ENCODE measurements around the gene RC3H2. TPM values are rescaled to one million over a fixed set of nuclear protein-coding genes. Genes with fewer than 3 reads are reported as not detected.
A peak's percentile ranks its signal among the peaks of the same experiment; 100 is the strongest.

The RC3H2 gene
- total and polyA plus RNA-seq, 11 donors = 11.7 to 52.2 (median 44.3) TPM

DNA sequence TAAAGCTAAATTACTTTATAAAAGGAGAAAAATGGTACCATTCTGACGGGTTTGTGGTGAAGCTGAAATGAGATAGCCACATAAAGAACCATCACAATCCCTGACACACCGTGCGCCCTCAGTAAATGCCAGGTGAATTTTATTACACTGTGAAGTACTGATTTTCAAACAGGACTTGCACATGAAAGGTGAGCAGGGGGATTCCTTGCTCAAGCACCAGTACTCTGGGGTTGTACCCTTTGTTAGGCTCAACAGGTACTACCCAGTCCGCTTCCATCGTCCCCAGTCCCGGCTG lies 35.2 kb upstream of the RC3H2 start:
- Histone ChIP-seq H3K4me3 (peak overlapping the region in 9 of 12 donors; percentile 36 to 99 (median 86)), H3K9me3 (no peaks in the 10 kb centered on the region), H3K4me1 (peaks cover 0 to 36% (median 26%) of the 10 kb centered on the region in 12 donors), H3K27ac (peak overlapping the region in 11 of 12 donors; percentile 46 to 95 (median 80)), H3K36me3 (peaks cover 0 to 45% (median 24%) of the 10 kb centered on the region in 9 donors), H3K27me3 (no peaks in the 10 kb centered on the region)
- TF ChIP-seq, protein P1, sequence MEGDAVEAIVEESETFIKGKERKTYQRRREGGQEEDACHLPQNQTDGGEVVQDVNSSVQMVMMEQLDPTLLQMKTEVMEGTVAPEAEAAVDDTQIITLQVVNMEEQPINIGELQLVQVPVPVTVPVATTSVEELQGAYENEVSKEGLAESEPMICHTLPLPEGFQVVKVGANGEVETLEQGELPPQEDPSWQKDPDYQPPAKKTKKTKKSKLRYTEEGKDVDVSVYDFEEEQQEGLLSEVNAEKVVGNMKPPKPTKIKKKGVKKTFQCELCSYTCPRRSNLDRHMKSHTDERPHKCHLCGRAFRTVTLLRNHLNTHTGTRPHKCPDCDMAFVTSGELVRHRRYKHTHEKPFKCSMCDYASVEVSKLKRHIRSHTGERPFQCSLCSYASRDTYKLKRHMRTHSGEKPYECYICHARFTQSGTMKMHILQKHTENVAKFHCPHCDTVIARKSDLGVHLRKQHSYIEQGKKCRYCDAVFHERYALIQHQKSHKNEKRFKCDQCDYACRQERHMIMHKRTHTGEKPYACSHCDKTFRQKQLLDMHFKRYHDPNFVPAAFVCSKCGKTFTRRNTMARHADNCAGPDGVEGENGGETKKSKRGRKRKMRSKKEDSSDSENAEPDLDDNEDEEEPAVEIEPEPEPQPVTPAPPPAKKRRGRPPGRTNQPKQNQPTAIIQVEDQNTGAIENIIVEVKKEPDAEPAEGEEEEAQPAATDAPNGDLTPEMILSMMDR (IDR thresholded peaks at IDR 0.05) = no peak
- TF ChIP-seq POLR2A (IDR thresholded peaks at IDR 0.05) = no peak
- DNase-seq = no peak
- no peak for ATAC-seq
- 32 to 33% (median 32%) methylated on average over 6 of the region's 6 CpGs for WGBS, 4 donors
- intact Hi-C loops (cut with DNase I) = loop anchor here in 3 of 10 donors (2.0 to 5.0 kb wide), 5 partner anchors 33 to 52 kb away; partner anchors contain the start of gene RC3H2 (in 2 of the 3)

DNA sequence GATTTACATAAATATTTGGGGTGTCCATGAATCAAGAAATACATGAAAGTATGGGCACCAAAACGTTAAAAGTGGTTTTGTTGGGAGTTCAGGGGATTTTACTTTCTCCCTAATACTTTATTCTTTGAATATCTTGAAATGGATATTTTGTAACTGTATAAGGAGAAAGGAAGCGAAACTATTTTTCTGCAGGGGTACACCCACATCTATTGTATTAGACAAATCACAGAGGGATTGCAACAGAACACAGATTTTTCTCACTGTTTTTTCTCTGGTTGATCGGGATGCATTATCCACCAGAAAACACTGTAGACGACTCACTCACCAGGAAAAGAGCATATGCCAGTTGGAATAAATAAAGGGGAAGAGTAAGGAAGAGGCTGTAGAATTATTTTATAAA lies 34.4 kb upstream of the RC3H2 start:
- TF ChIP-seq, protein P1 (IDR thresholded peaks at IDR 0.05) = no peak
- no peak for TF ChIP-seq POLR2A (IDR thresholded peaks at IDR 0.05)
- 86 to 92% (median 90%) methylated on average over 4 of the region's 4 CpGs for WGBS, 4 donors
- intact Hi-C loops (cut with DNase I) = loop anchor here in 1 of 10 donors (10.0 kb wide), 1 partner anchor 45 kb away; no protein-coding TSS in a partner anchor

DNA sequence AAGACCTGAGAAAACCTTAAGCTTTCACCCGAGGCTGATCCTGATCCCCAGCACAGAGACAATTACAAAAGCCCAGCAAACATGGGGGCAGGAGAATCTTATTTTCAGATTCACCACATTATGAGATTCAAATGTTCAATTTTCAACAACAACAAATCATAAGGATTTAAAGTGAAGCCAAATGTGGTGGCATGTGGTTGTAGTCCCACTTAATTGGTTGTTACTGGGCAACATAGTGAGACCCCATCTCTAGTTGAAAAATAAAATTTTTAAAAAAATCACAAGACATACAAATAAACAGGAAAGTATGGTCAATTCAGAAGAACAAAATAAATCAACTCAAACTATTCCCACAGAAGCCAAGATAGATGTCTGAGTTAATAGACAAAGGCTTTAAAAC lies 31.7 kb upstream of the RC3H2 start:
- Histone ChIP-seq H3K4me3 (no peak overlapping the region), H3K36me3 (peaks cover 0 to 42% (median 21%) of the 10 kb centered on the region in 9 donors), H3K27me3 (no peaks in the 10 kb centered on the region), H3K27ac (no peak overlapping the region), H3K4me1 (peaks cover 2 to 35% (median 27%) of the 10 kb centered on the region in 12 donors), H3K9me3 (no peaks in the 10 kb centered on the region)
- ATAC-seq (no peak), DNase-seq (no peak)
- intact Hi-C loops (cut with DNase I) = loop anchor here in 1 of 10 donors (10.0 kb wide), 1 partner anchor 48 kb away; no protein-coding TSS in a partner anchor
- whole genome bisulfite sequencing, 4 donors = 55 to 90% (median 71%) methylated on average over 1 of the region's 1 CpG
- TF ChIP-seq, protein P1 (IDR thresholded peaks at IDR 0.05) = no peak
- no peak for TF ChIP-seq POLR2A (IDR thresholded peaks at IDR 0.05)

More for the DNA sequence above, 34.4 kb upstream of the RC3H2 start:
- peaks cover 0 to 45% (median 21%) of the 10 kb centered on the region in 9 donors for H3K36me3 ChIP-seq
- no peaks in the 10 kb centered on the region for H3K27me3 ChIP-seq
- H3K4me3 ChIP-seq = no peak overlapping the region
- H3K27ac ChIP-seq = peak overlapping the region in 2 of 12 donors; percentile 50 to 80
- ATAC-seq (no peak), DNase-seq (no peak)
- no peaks in the 10 kb centered on the region for H3K9me3 ChIP-seq
- peaks cover 0 to 33% (median 23%) of the 10 kb centered on the region in 12 donors for H3K4me1 ChIP-seq

DNA sequence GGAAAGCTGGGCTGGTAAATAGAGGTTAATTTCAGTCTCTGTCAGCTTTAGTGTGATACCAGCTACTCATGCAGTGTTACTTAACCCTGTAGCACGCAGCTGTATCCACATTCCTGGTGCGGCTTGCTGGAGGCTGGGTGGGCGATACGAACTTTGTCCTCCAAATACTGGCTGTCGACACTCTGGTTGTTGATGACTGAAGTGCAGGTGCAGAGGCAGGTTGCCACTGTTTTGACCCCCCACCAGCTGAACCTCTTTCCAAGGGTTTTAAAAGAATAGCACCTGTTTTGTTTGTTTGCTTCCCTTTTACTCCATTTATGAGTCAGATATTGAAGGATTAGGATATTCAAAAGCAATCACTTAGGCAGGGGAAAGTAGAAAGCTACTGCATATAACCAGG lies 31.3 kb upstream of the RC3H2 start:
- Histone ChIP-seq H3K4me3 (no peak overlapping the region), H3K36me3 (peaks cover 0 to 42% (median 21%) of the 10 kb centered on the region in 9 donors), H3K27me3 (no peaks in the 10 kb centered on the region), H3K9me3 (no peaks in the 10 kb centered on the region), H3K27ac (no peak overlapping the region), H3K4me1 (peaks cover 0 to 31% (median 23%) of the 10 kb centered on the region in 12 donors)
- intact Hi-C loops (cut with DNase I) = loop anchor here in 1 of 10 donors (10.0 kb wide), 1 partner anchor 48 kb away; no protein-coding TSS in a partner anchor
- ATAC-seq = no peak
- DNase-seq = no peak
- TF ChIP-seq POLR2A (IDR thresholded peaks at IDR 0.05) = no peak
- TF ChIP-seq, protein P1 (IDR thresholded peaks at IDR 0.05) = no peak
- WGBS, 4 donors = 81 to 93% (median 90%) methylated on average over 5 of the region's 5 CpGs
